ENCODE measurements around the gene LTB. TPM values are rescaled to one million over a fixed set of nuclear protein-coding genes. Genes with fewer than 3 reads are reported as not detected.

LTB gene
- total RNA-seq, 1 donor from 2014 or later: 4.9 TPM

- DNase-seq (ENCODE audit: low spot score): no peak
These were observed 51.1 kb downstream of the LTB start for GRCh38 chr6:31531162-31531561.

- no peak for DNase-seq (ENCODE audit: low spot score)
These were observed 51.6 kb downstream of the LTB start for GRCh38 chr6:31530659-31531058.

Other genes starting within 250 kb of the LTB start
- gene HLA-B, start 225.2 kb downstream of the LTB start, total RNA-seq: 1,432 TPM
- 31.7 TPM for gene MICA, start 178.8 kb downstream of the LTB start, total RNA-seq
- 2.7 TPM for gene MICB, start 84.3 kb downstream of the LTB start, total RNA-seq
- not detected for gene MCCD1, start 53.5 kb downstream of the LTB start, total RNA-seq
- gene DDX39B, start 40.4 kb downstream of the LTB start, total RNA-seq: 246 TPM
- 4.1 TPM for gene ATP6V1G2, start 35.8 kb downstream of the LTB start, total RNA-seq
- 27.7 TPM for gene NFKBIL1, start 34.8 kb downstream of the LTB start, total RNA-seq
- 1.9 TPM for gene LTA, start 10.1 kb downstream of the LTB start, total RNA-seq
- gene TNF, start 6.9 kb downstream of the LTB start, total RNA-seq: 6.6 TPM
- gene LST1, start 3.9 kb upstream of the LTB start, total RNA-seq: 18.4 TPM
- gene NCR3, start 10.6 kb upstream of the LTB start, total RNA-seq: not detected
- gene AIF1, start 32.8 kb upstream of the LTB start, total RNA-seq: 26.8 TPM
- gene PRRC2A, start 38.3 kb upstream of the LTB start, total RNA-seq: 162 TPM
- 288 TPM for gene BAG6, start 70.2 kb upstream of the LTB start, total RNA-seq
- gene APOM, start 73.5 kb upstream of the LTB start, total RNA-seq: 2.2 TPM
- 30.5 TPM for gene C6orf47, start 78.4 kb upstream of the LTB start, total RNA-seq
- gene GPANK1, start 82.6 kb upstream of the LTB start, total RNA-seq: 18.7 TPM
- 108 TPM for gene CSNK2B, start 83.7 kb upstream of the LTB start, total RNA-seq
- 8.1 TPM for gene LY6G5B, start 87.6 kb upstream of the LTB start, total RNA-seq
- 5.2 TPM for gene LY6G5C, start 98.6 kb upstream of the LTB start, total RNA-seq
- 103 TPM for gene ABHD16A, start 120.9 kb upstream of the LTB start, total RNA-seq
- gene LY6G6F, start 124.4 kb upstream of the LTB start, total RNA-seq: not detected
- not detected for gene LY6G6D, start 132.9 kb upstream of the LTB start, total RNA-seq
- not detected for gene LY6G6C, start 139.3 kb upstream of the LTB start, total RNA-seq
- 0.37 TPM for gene MPIG6B, start 140.9 kb upstream of the LTB start, total RNA-seq
- 130 TPM for gene DDAH2, start 146.9 kb upstream of the LTB start, total RNA-seq
- gene CLIC1, start 154.1 kb upstream of the LTB start, total RNA-seq: 394 TPM
- 19.7 TPM for gene MSH5, start 157.6 kb upstream of the LTB start, total RNA-seq
- 2.7 TPM for gene SAPCD1, start 180.2 kb upstream of the LTB start, total RNA-seq
- gene VWA7, start 194.9 kb upstream of the LTB start, total RNA-seq: 18.5 TPM
- gene VARS1, start 213.3 kb upstream of the LTB start, total RNA-seq: 49.7 TPM
- 32.5 TPM for gene LSM2, start 224.5 kb upstream of the LTB start, total RNA-seq
- 2.8 TPM for gene HSPA1L, start 232.9 kb upstream of the LTB start, total RNA-seq
- 347 TPM for gene HSPA1A, start 233.1 kb upstream of the LTB start, total RNA-seq
- gene HSPA1B, start 245.3 kb upstream of the LTB start, total RNA-seq: 277 TPM

Data from mucosa of gallbladder (tissue), 1 donor.